ENCODE data around the gene TRIOBP. TPM values are rescaled to one million over a fixed set of nuclear protein-coding genes. Genes with fewer than 3 reads are reported as not detected.

TRIOBP gene
- total RNA-seq, 2 donors from 2014 or later, result 74.7 to 82.2 TPM

GRCh38 chr22:37739611-37740049 is 42.8 kb downstream of the TRIOBP start:
- no peaks in the 10 kb centered on the region for H3K27me3 ChIP-seq (ENCODE audit: control insufficient read depth, insufficient read depth, low read length, poor library complexity, severe bottlenecking)
- H3K4me3 ChIP-seq (ENCODE audit: low read length), result no peak overlapping the region
- no peak overlapping the region for H3K27ac ChIP-seq (ENCODE audit: low read depth, low read length)
- H3K36me3 Mint-ChIP-seq (ENCODE audit: low read depth), result peaks cover 11% of the 10 kb centered on the region
- H3K36me3 ChIP-seq (ENCODE audit: control insufficient read depth, insufficient read depth, low read length), result no peaks in the 10 kb centered on the region
- no peak overlapping the region for H3K27ac Mint-ChIP-seq
- H3K9me3 Mint-ChIP-seq, result no peaks in the 10 kb centered on the region
- no peaks in the 10 kb centered on the region for H3K9me3 ChIP-seq (ENCODE audit: control insufficient read depth, low read length)
- peaks cover 6% of the 10 kb centered on the region for H3K4me1 ChIP-seq (ENCODE audit: control insufficient read depth, insufficient read depth, low read length)
- WGBS, 2 experiments (ENCODE audit: insufficient coverage in 1 of 2, insufficient read length in 1 of 2), result 93 to 97% methylated on average over 17 of the region's 17 CpGs
- H3K9ac ChIP-seq (ENCODE audit: extremely low read depth, low read length, poor library complexity, severe bottlenecking), result no peak overlapping the region
- no peak for DNase-seq
- no peak overlapping the region for H3K4me3 Mint-ChIP-seq
- peaks cover 10% of the 10 kb centered on the region for H3K4me1 Mint-ChIP-seq
- TF ChIP-seq, protein P1, sequence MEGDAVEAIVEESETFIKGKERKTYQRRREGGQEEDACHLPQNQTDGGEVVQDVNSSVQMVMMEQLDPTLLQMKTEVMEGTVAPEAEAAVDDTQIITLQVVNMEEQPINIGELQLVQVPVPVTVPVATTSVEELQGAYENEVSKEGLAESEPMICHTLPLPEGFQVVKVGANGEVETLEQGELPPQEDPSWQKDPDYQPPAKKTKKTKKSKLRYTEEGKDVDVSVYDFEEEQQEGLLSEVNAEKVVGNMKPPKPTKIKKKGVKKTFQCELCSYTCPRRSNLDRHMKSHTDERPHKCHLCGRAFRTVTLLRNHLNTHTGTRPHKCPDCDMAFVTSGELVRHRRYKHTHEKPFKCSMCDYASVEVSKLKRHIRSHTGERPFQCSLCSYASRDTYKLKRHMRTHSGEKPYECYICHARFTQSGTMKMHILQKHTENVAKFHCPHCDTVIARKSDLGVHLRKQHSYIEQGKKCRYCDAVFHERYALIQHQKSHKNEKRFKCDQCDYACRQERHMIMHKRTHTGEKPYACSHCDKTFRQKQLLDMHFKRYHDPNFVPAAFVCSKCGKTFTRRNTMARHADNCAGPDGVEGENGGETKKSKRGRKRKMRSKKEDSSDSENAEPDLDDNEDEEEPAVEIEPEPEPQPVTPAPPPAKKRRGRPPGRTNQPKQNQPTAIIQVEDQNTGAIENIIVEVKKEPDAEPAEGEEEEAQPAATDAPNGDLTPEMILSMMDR (conservative IDR thresholded peaks at IDR 0.05), result no peak
- H3K27me3 Mint-ChIP-seq (ENCODE audit: insufficient read depth), result peaks cover 28% of the 10 kb centered on the region

DNA sequence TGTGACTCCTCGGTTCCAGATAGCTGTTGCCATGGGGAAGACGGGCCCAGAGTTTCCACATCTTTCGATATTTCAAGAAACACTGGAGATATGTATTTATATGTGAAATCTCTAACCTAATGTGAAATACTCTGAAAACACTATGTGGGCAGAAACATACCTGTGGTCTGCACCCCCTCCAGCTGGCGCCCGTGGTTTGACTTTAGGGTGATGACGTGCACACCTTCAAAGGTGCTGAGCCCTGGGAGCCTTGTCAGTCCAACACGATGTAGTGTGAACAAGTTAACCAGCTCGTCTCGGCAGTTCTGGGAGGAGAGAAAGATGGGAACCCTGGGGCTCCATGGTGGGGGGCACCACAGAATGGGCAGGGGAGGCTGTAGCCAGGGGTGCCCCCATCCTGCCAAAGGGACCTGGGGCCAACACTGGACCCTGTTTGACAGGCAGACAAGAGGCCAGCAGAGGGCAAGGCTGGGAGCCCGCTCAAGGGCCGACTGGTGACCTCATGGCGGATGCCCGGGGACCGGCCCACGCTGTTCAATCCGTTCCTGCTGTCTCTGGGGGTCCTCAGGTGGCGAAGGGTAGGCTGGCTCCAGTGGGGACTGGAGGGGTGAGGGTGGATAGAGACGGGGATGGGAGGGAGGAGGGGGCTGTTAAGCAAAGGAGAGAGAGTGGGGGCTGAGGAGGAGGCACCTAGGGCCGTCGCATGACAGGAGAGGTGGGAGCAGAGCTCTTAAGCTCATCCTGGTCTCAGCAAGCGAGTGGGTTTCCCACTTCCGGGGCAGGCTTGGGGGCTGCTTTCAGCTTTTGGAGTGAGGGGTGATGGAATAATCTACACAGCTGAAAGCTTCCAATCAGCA is 43.8 kb downstream of the TRIOBP start:
- H3K27me3 ChIP-seq (ENCODE audit: control insufficient read depth, insufficient read depth, low read length, poor library complexity, severe bottlenecking), result no peaks in the 10 kb centered on the region
- no peak overlapping the region for H3K9ac ChIP-seq (ENCODE audit: extremely low read depth, low read length, poor library complexity, severe bottlenecking)
- Mint-ChIP-seq H3K9me3 (no peaks in the 10 kb centered on the region), H3K27me3 (ENCODE audit: insufficient read depth) (peaks cover 25% of the 10 kb centered on the region), H3K4me1 (peaks cover 11% of the 10 kb centered on the region), H3K36me3 (ENCODE audit: low read depth) (peaks cover 11% of the 10 kb centered on the region), H3K27ac (no peak overlapping the region), H3K4me3 (no peak overlapping the region)
- peak overlapping the region; percentile 32 for H3K27ac ChIP-seq (ENCODE audit: low read depth, low read length)
- TF ChIP-seq, protein P1 (conservative IDR thresholded peaks at IDR 0.05), result no peak
- DNase-seq, result no peak
- 85 to 90% methylated on average over 10 to 22 of the region's 22 CpGs for WGBS, 2 experiments (ENCODE audit: insufficient coverage in 1 of 2, insufficient read length in 1 of 2)
- no peaks in the 10 kb centered on the region for H3K9me3 ChIP-seq (ENCODE audit: control insufficient read depth, low read length)
- no peaks in the 10 kb centered on the region for H3K36me3 ChIP-seq (ENCODE audit: control insufficient read depth, insufficient read depth, low read length)
- H3K4me3 ChIP-seq (ENCODE audit: low read length), result no peak overlapping the region
- H3K4me1 ChIP-seq (ENCODE audit: control insufficient read depth, insufficient read depth, low read length), result no peaks in the 10 kb centered on the region

- Histone ChIP-seq H3K9ac (ENCODE audit: extremely low read depth, low read length, poor library complexity, severe bottlenecking) (no peak overlapping the region), H3K27ac (ENCODE audit: low read depth, low read length) (peak overlapping the region; percentile 32), H3K36me3 (ENCODE audit: control insufficient read depth, insufficient read depth, low read length) (no peaks in the 10 kb centered on the region), H3K4me1 (ENCODE audit: control insufficient read depth, insufficient read depth, low read length) (no peaks in the 10 kb centered on the region), H3K9me3 (ENCODE audit: control insufficient read depth, low read length) (no peaks in the 10 kb centered on the region), H3K4me3 (ENCODE audit: low read length) (no peak overlapping the region), H3K27me3 (ENCODE audit: control insufficient read depth, insufficient read depth, low read length, poor library complexity, severe bottlenecking) (no peaks in the 10 kb centered on the region)
- TF ChIP-seq, protein P1 (conservative IDR thresholded peaks at IDR 0.05), result no peak
- Mint-ChIP-seq H3K27me3 (ENCODE audit: insufficient read depth) (peaks cover 19% of the 10 kb centered on the region), H3K9me3 (no peaks in the 10 kb centered on the region), H3K36me3 (ENCODE audit: low read depth) (peaks cover 11% of the 10 kb centered on the region), H3K4me3 (no peak overlapping the region), H3K27ac (no peak overlapping the region), H3K4me1 (peaks cover 11% of the 10 kb centered on the region)
- no peak for DNase-seq
- WGBS, 2 experiments (ENCODE audit: insufficient coverage in 1 of 2, insufficient read length in 1 of 2), result 76 to 81% methylated on average over 7 to 9 of the region's 9 CpGs
Observed at GRCh38 chr22:37741312-37741795, 44.5 kb downstream of the TRIOBP start.

Data from endodermal cell (in vitro differentiated cells).